ENCODE measurements around the gene WDR47.

Gene WDR47

GRCh38 chr1:109083923-109084322 is 42.0 kb upstream of the WDR47 start:
- no peak for TF ChIP-seq CTCF (conservative IDR thresholded peaks at IDR 0.05; ENCODE audit: low read depth, low read length)
- no peak overlapping the region for H3K4me3 ChIP-seq (ENCODE audit: low read length)
- DNase-seq (ENCODE audit: low read depth): no peak

GRCh38 chr1:109083501-109083900 is 41.6 kb upstream of the WDR47 start:
- TF ChIP-seq CTCF (conservative IDR thresholded peaks at IDR 0.05; ENCODE audit: low read depth, low read length): no peak
- no peak for DNase-seq (ENCODE audit: low read depth)
- no peak overlapping the region for H3K4me3 ChIP-seq (ENCODE audit: low read length)

- no peak for DNase-seq (ENCODE audit: low read depth)
- no peak overlapping the region for H3K4me3 ChIP-seq (ENCODE audit: low read length)
- no peak for TF ChIP-seq CTCF (conservative IDR thresholded peaks at IDR 0.05; ENCODE audit: low read depth, low read length)
Observed at GRCh38 chr1:109080441-109081082, 38.7 kb upstream of the WDR47 start.

- DNase-seq (ENCODE audit: low read depth): no peak
- no peak for TF ChIP-seq CTCF (conservative IDR thresholded peaks at IDR 0.05; ENCODE audit: low read depth, low read length)
- no peak overlapping the region for H3K4me3 ChIP-seq (ENCODE audit: low read length)
Observed at GRCh38 chr1:109079240-109079622, 37.3 kb upstream of the WDR47 start.

- H3K4me3 ChIP-seq (ENCODE audit: low read length): no peak overlapping the region
- no peak for TF ChIP-seq CTCF (conservative IDR thresholded peaks at IDR 0.05; ENCODE audit: low read depth, low read length)
- DNase-seq (ENCODE audit: low read depth): no peak
Observed at GRCh38 chr1:109078317-109078716, 36.4 kb upstream of the WDR47 start.

GRCh38 chr1:109075531-109076490 is 33.9 kb upstream of the WDR47 start, which contains the start of gene TAF13:
Gene TAF13 (minus strand): TSS chr1:109076003. CDS start chr1:109075947, 56 bp downstream.
- DNase-seq (ENCODE audit: low read depth): peak; percentile 78
- H3K4me3 ChIP-seq (ENCODE audit: low read length): peak within 1 kb of the TSS; percentile 93
- TF ChIP-seq CTCF (conservative IDR thresholded peaks at IDR 0.05; ENCODE audit: low read depth, low read length): peak; percentile 7

All from retinal pigment epithelial cell (primary cell).